A673 (cell line): Measurements from ENCODE around the gene GPR68.

Source experiments
- CTCF ChIP-seq: fragments of 300-800, 200-600 bp; sonication (generic); conservative IDR thresholded peaks from 2 replicates; pipeline ENCODE4 v1.5.1; 2017; ENCODE audit warnings: low read depth, mild to moderate bottlenecking, antibody characterized with exemption, low read length, moderate library complexity, mixed read lengths
- EZH2 ChIP-seq: fragments of 200-600 bp; sonication (generic); IDR thresholded peaks from 2 replicates; pipeline ENCODE4 v1.6.1; 2017; ENCODE audit warnings: borderline replicate concordance, low read depth, mild to moderate bottlenecking, mixed read lengths, antibody characterized with exemption, low read length; ENCODE audit not compliant: poor library complexity, severe bottlenecking

- no peak for TF ChIP-seq EZH2
- TF ChIP-seq CTCF, result no peak
Observed at GRCh38 chr14:91278383-91278715, 33.8 kb upstream of the GPR68 start.
